C1 segment of cervical spinal cord (tissue), 14 donors: ENCODE data around the gene RNF34.
A peak's percentile ranks its signal among the peaks of the same experiment; 100 is the strongest.

Source experiments
- DNase-seq, 14 donors: peaks; one replicate each; lab custom pipeline; 2025; lab: John Stamatoyannopoulos, UW

RNF34 gene

DNA sequence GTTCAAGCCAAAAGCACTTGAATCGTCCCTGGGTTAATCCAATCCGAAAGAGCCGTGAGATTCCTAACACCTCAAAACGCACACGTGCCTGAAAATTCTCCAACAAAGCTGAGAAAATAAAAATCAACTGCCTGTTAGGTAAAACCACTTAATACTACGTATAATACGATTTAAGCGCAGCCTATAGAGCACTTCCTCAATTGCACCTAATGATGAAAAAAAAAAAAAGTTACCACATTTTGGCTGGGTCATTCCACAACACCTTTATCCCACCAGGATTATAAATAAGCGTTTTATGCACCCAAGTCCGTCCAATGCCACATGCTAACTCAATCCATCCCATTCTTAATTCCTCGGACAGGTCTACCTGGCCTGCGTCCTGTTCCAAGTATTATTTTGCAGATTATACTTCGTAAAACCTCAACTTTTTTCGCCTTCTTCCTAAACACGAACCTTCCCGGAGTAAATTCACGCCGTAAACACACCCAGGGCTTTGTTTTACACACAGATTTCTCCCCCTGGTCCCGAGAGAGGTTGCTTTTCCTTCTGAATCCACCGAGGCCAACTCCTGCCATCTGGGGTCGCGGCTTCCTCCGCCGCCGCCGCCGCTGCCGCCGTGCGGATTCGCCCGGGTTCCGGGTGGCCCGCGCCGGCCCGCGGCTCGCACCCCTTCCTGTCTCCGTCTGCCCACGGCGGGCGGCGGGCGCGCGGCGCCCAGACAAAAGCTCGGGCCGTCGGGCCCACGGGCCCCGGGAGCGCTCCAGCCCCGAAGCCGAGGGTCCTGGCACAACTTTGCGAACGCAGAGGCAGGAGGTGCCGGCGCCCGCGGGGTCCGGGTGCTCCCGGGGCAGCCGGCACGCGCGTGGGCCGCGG lies 66.2 kb downstream of the RNF34 start:
- DNase-seq, result peak in 3 of 14 donors; percentile 15 to 33 (median 17)

DNA sequence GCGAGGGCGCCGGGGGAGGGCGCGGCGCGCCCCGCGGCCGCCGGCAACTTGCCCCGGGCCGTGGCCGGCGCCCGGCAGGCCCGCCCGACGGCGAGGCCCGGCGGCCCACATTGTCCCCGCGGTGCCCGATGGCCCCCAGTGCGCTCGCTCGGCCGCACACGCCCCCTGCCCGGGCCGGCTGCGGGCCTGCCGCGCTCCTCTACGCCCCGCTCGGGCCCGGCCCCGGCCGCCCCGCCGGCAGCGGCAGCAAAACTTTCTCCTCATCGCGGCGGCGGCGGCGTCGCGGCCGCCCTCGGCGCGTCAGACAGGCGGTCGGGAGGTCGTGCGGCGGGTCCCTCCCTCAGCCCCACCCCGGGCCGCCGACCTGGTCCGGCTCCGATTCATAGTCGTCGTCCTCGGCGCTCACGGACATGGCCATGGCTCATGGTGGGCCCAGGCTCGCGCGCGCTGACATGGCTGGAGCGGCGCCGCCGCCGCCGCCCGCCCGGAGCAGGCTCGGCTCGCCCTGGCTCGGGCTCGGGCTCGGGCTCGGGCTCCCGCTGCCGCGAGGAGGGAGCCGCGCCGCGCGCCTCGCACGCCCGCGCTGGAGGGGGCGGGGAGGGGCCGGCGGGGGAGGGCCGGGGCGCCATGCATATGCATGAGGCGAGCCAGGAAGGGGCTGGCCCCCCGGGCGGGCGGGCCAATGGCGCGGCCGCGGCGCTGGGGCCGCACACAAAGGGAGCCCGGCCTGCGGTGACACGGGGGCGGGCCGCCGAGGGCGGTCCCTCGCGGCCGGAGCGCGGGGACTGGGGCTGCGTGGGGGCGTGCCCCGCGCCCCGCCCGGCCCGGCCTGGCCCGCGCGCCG lies 67.1 kb downstream of the RNF34 start:
- DNase-seq, result peak; percentile 8 to 91 (median 73)

DNA sequence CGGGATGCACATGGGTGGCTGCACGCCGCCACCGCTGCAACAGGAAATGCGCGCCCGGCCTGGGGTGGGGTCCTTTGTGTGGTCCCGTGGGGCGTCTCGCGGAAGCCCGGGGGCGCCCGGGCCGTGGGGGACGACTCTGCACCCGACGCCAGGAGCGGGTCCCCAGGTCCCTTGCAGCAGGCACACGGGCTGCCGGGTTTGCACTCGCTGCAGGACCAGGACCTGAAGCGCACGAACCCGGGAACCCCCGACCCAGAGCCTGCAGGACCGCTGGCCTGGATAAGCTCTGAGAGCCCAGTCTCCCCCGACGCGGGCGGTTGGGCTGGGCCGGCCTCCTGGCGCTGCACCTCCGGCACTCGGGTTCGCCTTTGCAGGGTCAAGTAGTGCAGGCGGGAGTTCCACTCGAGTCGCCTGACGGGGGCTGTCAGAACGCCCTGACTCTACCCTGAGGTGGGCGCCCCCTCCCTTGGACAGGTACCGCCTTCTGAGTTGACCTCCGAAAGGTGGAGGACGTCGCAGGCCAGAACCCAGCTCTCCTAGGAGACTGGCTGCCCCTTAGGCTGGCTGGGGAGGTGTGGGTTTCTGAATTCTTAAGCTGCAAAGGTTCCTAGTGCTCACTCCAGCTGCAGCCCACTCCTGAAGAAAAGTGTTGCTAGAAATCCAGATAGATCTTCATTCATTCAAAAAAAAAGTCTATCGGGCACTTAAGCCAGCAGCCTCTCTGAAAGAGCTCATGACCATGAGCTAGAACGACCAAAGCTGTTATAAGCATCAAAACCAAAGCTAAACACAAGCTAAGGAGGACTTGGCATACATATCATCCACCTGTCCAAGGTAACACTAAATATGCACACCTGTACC lies 68.0 kb downstream of the RNF34 start:
- peak in 2 of 14 donors; percentile 34 to 65 for DNase-seq

DNA sequence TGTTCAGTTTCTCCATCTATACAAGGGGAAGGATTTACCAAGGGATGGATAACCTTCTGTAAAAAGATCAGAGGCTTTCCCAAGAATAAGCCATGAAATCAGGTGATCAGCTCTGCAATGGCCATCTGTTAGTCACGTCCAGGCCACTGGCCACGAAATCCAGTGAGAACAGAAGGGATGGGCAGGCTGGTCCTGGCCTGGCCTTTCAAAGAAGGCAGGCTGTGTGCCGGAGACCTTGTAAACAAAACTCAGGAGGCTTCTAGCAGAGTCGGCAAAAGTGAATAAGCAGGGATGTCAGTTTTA lies 68.5 kb downstream of the RNF34 start:
- peak in 1 of 14 donors; percentile 76 for DNase-seq

DNA sequence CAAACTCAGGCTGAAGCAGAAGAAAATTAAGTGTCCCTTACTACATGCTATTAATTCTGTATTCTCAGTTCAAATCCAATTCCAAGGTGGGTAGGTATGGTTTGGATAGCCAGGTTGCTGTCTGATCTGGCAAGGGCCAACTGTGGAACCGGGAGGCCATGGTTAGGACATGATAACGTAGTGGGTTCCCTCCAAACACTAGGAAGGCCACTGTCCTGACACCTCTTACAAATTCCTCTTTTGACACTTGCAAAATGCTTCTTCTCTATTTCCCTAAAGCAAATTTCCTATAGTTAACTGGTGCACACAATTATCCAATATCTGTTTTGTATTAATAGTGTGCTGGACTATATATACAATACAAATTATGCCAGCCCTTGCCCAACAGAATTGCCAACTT lies 70.8 kb downstream of the RNF34 start:
- DNase-seq, result no peak

DNA sequence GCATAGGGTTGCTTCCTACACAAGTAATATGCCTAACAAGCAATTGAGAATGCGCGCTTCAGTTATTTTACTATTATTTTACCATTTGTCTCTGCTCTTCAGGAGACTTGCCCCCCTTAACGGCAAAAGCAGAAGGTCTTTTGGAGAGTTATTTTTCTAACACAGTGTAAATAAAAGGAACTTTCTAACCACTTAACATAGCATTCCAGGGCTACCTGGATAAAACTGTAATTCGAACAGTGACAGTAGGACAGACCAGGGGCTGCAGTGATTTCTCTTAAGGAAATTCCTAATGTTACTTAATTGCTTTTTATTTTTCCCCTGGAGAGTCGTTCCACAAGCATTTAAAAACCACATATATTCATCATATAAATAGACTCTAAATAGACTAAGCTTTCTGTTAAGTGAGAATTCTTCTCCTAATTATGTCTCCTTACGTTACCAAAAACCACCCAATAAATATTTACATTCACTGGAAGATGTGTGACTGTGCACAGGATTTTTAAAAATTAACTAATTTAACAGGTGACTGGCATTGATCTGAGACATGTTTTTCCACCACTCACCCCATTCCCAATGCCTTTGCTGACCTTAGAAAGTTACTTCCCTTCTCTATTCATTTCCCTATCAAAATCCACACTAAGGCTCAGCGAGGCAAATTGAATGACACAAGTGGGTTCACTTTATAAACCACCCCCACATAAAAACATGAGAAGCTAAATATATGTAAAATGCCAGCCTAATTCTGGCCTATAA lies 72.4 kb downstream of the RNF34 start:
- DNase-seq, result no peak
